CD4-positive, alpha-beta memory T cell (primary cell): ENCODE results near the gene CDC14A. TPM values are rescaled to one million over a fixed set of nuclear protein-coding genes. Genes with fewer than 3 reads are reported as not detected.
"Not testable (repeated sequence)": the region's sequence is repeated elsewhere in the genome, so short reads cannot be mapped to it uniquely, and the experiment has no call there.

Source experiments
- CTCF ChIA-PET: fragments of 350-600 bp; sonication (Branson Sonifier 250); formaldehyde crosslinking; loops from one replicate; lab custom pipeline; 2021; ENCODE audit warnings: inconsistent platforms; ENCODE audit not compliant: partially characterized antibody; lab: Charles Lee
- POLR2A ChIA-PET: fragments of 350-600 bp; sonication (Branson Sonifier 250); formaldehyde crosslinking; loops from one replicate; lab custom pipeline; 2021; ENCODE audit not compliant: partially characterized antibody; lab: Charles Lee
- DNase-seq, 5 donors: peaks; one replicate each; pipeline versions ENCODE4 v3.0.0 to v3.0.0-alpha.2; 2020 to 2022; ENCODE audit warnings: mixed read lengths in 1 of 5
- H3K27ac ChIP-seq: one replicate; pipeline ENCODE4 v1.7.0; 2013; ENCODE audit warnings: low read depth, low read length
- H3K27me3 ChIP-seq: 2 replicates; pipeline ENCODE4 v1.7.0; 2013; ENCODE audit warnings: mild to moderate bottlenecking, low read length, moderate library complexity; ENCODE audit not compliant: insufficient read depth
- H3K36me3 ChIP-seq: 2 replicates; pipeline ENCODE4 v1.7.0; 2013; ENCODE audit warnings: mild to moderate bottlenecking, low read length, moderate library complexity; ENCODE audit not compliant: insufficient read depth
- H3K4me1 ChIP-seq: 2 replicates; pipeline ENCODE4 v1.7.0; 2013; ENCODE audit warnings: mild to moderate bottlenecking, low read length, moderate library complexity; ENCODE audit not compliant: insufficient read depth
- H3K4me3 ChIP-seq, 2 donors: one replicate each; pipeline ENCODE4 v1.7.0; 2013; ENCODE audit warnings: low read length in 2 of 2, mild to moderate bottlenecking in 1 of 2
- H3K9me3 ChIP-seq, 2 donors: one replicate each; pipeline ENCODE4 v1.7.0; 2013; ENCODE audit warnings: low read length in 2 of 2, control low read depth in 1 of 2; ENCODE audit not compliant: control insufficient read depth in 1 of 2
- H3K27ac Mint-ChIP-seq, 7 donors: one replicate each; pipeline ENCODE4 v1.8.0; 2020 to 2021; ENCODE audit warnings: mixed read lengths in 7 of 7, mild to moderate bottlenecking in 6 of 7, inconsistent platforms in 3 of 7, moderate library complexity in 3 of 7
- H3K27me3 Mint-ChIP-seq, 2 donors: one replicate each; pipeline ENCODE4 v1.8.0; 2020 to 2021; ENCODE audit warnings: mixed read lengths in 2 of 2
- H3K36me3 Mint-ChIP-seq, 2 donors: one replicate each; pipeline ENCODE4 v1.8.0; 2020 to 2021; ENCODE audit warnings: mixed read lengths in 2 of 2, inconsistent platforms in 1 of 2, mild to moderate bottlenecking in 1 of 2
- H3K4me1 Mint-ChIP-seq, 4 donors: one replicate each; pipeline ENCODE4 v1.8.0; 2020 to 2021; ENCODE audit warnings: mixed read lengths in 4 of 4, mild to moderate bottlenecking in 1 of 4
- H3K4me3 Mint-ChIP-seq, 8 donors: one replicate each; pipeline ENCODE4 v1.8.0; 2020 to 2021; ENCODE audit warnings: mixed read lengths in 8 of 8, mild to moderate bottlenecking in 7 of 8, moderate library complexity in 6 of 8, inconsistent platforms in 3 of 8
- H3K9me3 Mint-ChIP-seq, 8 donors: one replicate each; pipeline ENCODE4 v1.8.0; 2020 to 2021; ENCODE audit warnings: mixed read lengths in 8 of 8, mild to moderate bottlenecking in 5 of 8, inconsistent platforms in 3 of 8, moderate library complexity in 1 of 8
- intact Hi-C: fragments of 100-400 bp; cut with micrococcal nuclease; formaldehyde crosslinking; loops from one replicate; pipeline ENCODE4 v1.15.1; 2023
- polyA plus RNA-seq, 2 donors: library from polyadenylated mRNA; unstranded; fragments of 300-500 nt; fragmentation: Illumina TruSeq; gene quantifications; one replicate each; pipeline ENCODE4 v1.2.3, GENCODE V29; 2021
- total RNA-seq, 2 experiments: library from RNA; stranded (reverse); gene quantifications; one replicate each; pipeline ENCODE4 v1.2.3, GENCODE V29; 2021

Gene CDC14A
- total and polyA plus RNA-seq, 4 experiments from 2014 or later = 37.7 to 119 (median 90.0) TPM

GRCh38 chr1:100337878-100338277 is 14.4 kb upstream of the CDC14A start:
- H3K4me1 ChIP-seq, H3K4me3 ChIP-seq, H3K27ac Mint-ChIP-seq, H3K9me3 ChIP-seq, H3K27ac ChIP-seq, CTCF ChIA-PET, H3K27me3 Mint-ChIP-seq, H3K4me1 Mint-ChIP-seq, H3K36me3 Mint-ChIP-seq, H3K4me3 Mint-ChIP-seq, POLR2A ChIA-PET, H3K27me3 ChIP-seq, intact Hi-C loops, H3K36me3 ChIP-seq, H3K9me3 Mint-ChIP-seq, DNase-seq: not testable (repeated sequence)

DNA sequence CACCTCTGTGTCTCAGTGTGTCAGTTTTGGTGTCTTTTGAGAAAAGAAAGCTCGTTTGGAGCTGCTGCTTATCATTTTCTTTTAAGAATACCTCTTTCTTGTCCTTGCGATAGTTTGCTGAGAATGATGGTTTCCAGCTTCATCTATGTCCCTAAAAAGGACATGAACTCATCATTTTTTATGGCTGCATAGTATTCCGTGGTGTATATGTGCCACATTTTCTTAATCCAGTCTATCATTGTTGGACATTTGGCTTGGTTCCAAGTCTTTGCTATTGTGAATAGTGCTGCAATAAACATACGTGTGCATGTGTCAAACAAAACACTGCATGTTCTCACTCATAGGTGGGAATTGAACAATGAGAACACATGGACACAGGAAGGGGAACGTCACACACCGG is 12.6 kb upstream of the CDC14A start:
- intact Hi-C loops = not testable (repeated sequence)

GRCh38 chr1:100340494-100340893 is 11.8 kb upstream of the CDC14A start:
- ChIA-PET CTCF (no interaction called here), POLR2A (no interaction called here)
- Histone ChIP-seq H3K9me3 (no peaks in the 10 kb centered on the region), H3K4me3 (no peak overlapping the region), H3K4me1 (no peaks in the 10 kb centered on the region), H3K27me3 (no peaks in the 10 kb centered on the region), H3K36me3 (no peaks in the 10 kb centered on the region), H3K27ac (no peak overlapping the region)
- Mint-ChIP-seq H3K4me3 (no peak overlapping the region), H3K4me1 (peaks cover 0 to 3% (median under 1%) of the 10 kb centered on the region in 4 donors), H3K9me3 (peaks cover 0 to 3% (median 0%) of the 10 kb centered on the region in 8 donors), H3K36me3 (no peaks in the 10 kb centered on the region), H3K27ac (peak overlapping the region in 1 of 7 donors; percentile 2), H3K27me3 (peaks cover 2 to 6% of the 10 kb centered on the region in 2 donors)
- intact Hi-C loops = no loop called here
- no peak for DNase-seq

More for the DNA sequence above, 12.6 kb upstream of the CDC14A start:
- CTCF ChIA-PET, H3K27ac ChIP-seq, H3K4me1 Mint-ChIP-seq, H3K4me1 ChIP-seq, H3K27me3 Mint-ChIP-seq, POLR2A ChIA-PET, H3K36me3 Mint-ChIP-seq, H3K27me3 ChIP-seq, DNase-seq, H3K9me3 Mint-ChIP-seq, H3K4me3 ChIP-seq, H3K4me3 Mint-ChIP-seq, H3K9me3 ChIP-seq, H3K36me3 ChIP-seq: not testable (repeated sequence)
- peak overlapping the region in 1 of 7 donors; percentile 59 for H3K27ac Mint-ChIP-seq

- no peaks in the 10 kb centered on the region for H3K4me1 ChIP-seq
- Mint-ChIP-seq H3K36me3 (no peaks in the 10 kb centered on the region), H3K4me1 (no peaks in the 10 kb centered on the region), H3K9me3 (peaks cover 0 to under 1% (median 0%) of the 10 kb centered on the region in 8 donors), H3K27me3 (no peaks in the 10 kb centered on the region), H3K27ac (no peak overlapping the region), H3K4me3 (no peak overlapping the region)
- H3K27me3 ChIP-seq = no peaks in the 10 kb centered on the region
- no peak overlapping the region for H3K27ac ChIP-seq
- H3K36me3 ChIP-seq = no peaks in the 10 kb centered on the region
- ChIA-PET POLR2A (no interaction called here), CTCF (no interaction called here)
- intact Hi-C loops = no loop called here
- no peak overlapping the region for H3K4me3 ChIP-seq
- no peak for DNase-seq
- no peaks in the 10 kb centered on the region for H3K9me3 ChIP-seq
These were observed 10.0 kb upstream of the CDC14A start for GRCh38 chr1:100342348-100342747.

- Histone ChIP-seq H3K36me3 (no peaks in the 10 kb centered on the region), H3K4me3 (no peak overlapping the region), H3K4me1 (no peaks in the 10 kb centered on the region), H3K27me3 (no peaks in the 10 kb centered on the region), H3K27ac (no peak overlapping the region), H3K9me3 (no peaks in the 10 kb centered on the region)
- Mint-ChIP-seq H3K27me3 (no peaks in the 10 kb centered on the region), H3K4me1 (peaks cover 0 to 3% (median 0%) of the 10 kb centered on the region in 4 donors), H3K36me3 (no peaks in the 10 kb centered on the region), H3K4me3 (no peak overlapping the region), H3K27ac (no peak overlapping the region), H3K9me3 (peaks cover 0 to 1% (median 0%) of the 10 kb centered on the region in 8 donors)
- CTCF ChIA-PET = no interaction called here
- intact Hi-C loops = no loop called here
- DNase-seq = no peak
- POLR2A ChIA-PET = no interaction called here
These were observed 8.4 kb upstream of the CDC14A start for GRCh38 chr1:100343897-100344296.

GRCh38 chr1:100344774-100345173 is 7.5 kb upstream of the CDC14A start:
- no peaks in the 10 kb centered on the region for H3K27me3 Mint-ChIP-seq
- H3K4me1 ChIP-seq = no peaks in the 10 kb centered on the region
- peaks cover 0 to 3% (median 0%) of the 10 kb centered on the region in 4 donors for H3K4me1 Mint-ChIP-seq
- intact Hi-C loops = no loop called here
- POLR2A ChIA-PET = no interaction called here
- no peak for DNase-seq
- H3K4me3 ChIP-seq = no peak overlapping the region
- no peaks in the 10 kb centered on the region for H3K36me3 Mint-ChIP-seq
- H3K27ac ChIP-seq = no peak overlapping the region
- no peak overlapping the region for H3K27ac Mint-ChIP-seq
- peaks cover 0 to 1% (median 0%) of the 10 kb centered on the region in 8 donors for H3K9me3 Mint-ChIP-seq
- no peaks in the 10 kb centered on the region for H3K27me3 ChIP-seq
- CTCF ChIA-PET = no interaction called here
- no peak overlapping the region for H3K4me3 Mint-ChIP-seq
- H3K36me3 ChIP-seq = no peaks in the 10 kb centered on the region
- no peaks in the 10 kb centered on the region for H3K9me3 ChIP-seq

DNA sequence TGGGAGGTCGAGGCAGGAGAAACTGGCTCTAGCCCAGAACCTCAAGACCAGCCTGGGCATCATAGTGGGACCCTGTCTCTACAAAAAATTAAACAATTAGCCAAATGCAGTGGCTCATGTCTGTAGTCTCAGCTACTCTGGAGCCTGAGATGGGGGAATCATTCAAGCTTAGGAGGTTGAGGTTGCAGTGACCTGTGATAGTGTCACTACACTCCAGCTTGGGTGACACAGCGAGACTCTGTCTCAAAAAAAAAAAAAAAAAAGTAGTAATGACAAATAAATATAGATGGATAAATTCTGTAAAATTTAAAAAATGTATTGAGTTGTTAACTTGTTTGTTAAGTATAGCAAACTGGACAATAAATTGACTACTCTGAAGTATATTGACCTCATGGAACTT is 5.9 kb upstream of the CDC14A start:
- POLR2A ChIA-PET = interaction anchor here (1.3 kb wide), 1 partner anchor 101 kb away, joined by 3 read pairs; no protein-coding TSS in a partner anchor
- CTCF ChIA-PET = interaction anchor here (1.0 to 2.5 kb wide), 4 partner anchors 11 to 114 kb away, joined by 4 to 9 read pairs (median 6); no protein-coding TSS in a partner anchor
- Histone ChIP-seq H3K36me3 (no peaks in the 10 kb centered on the region), H3K9me3 (no peaks in the 10 kb centered on the region), H3K4me3 (no peak overlapping the region), H3K27ac (no peak overlapping the region), H3K4me1 (peaks cover 9% of the 10 kb centered on the region), H3K27me3 (no peaks in the 10 kb centered on the region)
- peaks cover 0 to 2% of the 10 kb centered on the region in 2 donors for H3K36me3 Mint-ChIP-seq
- peak overlapping the region in 1 of 7 donors; percentile 41 for H3K27ac Mint-ChIP-seq
- no peaks in the 10 kb centered on the region for H3K27me3 Mint-ChIP-seq
- no peak overlapping the region for H3K4me3 Mint-ChIP-seq
- peaks cover 0 to 1% (median 0%) of the 10 kb centered on the region in 8 donors for H3K9me3 Mint-ChIP-seq
- H3K4me1 Mint-ChIP-seq = peaks cover 4 to 5% (median 5%) of the 10 kb centered on the region in 4 donors
- intact Hi-C loops = no loop called here
- no peak for DNase-seq
